Measurements from ENCODE around the gene CEP350. TPM values are rescaled to one million over a fixed set of nuclear protein-coding genes. Genes with fewer than 3 reads are reported as not detected.

CEP350 gene
- total and polyA plus RNA-seq, 2 of the 13 experiments (the other 11 are each of a cell fraction or from before 2014, with no cell fraction given): 7.6 to 35.9 TPM

GRCh38 chr1:179950651-179951050, 4.0 kb upstream of the CEP350 start (continued):
- TF ChIP-seq ZNF576 (CRISPR knock-in tag; IDR thresholded peaks at IDR 0.05) (no peak), GRHL1 (CRISPR knock-in tag; conservative IDR thresholded peaks at IDR 0.05) (no peak)

GRCh38 chr1:179951383-179952144, 3.0 kb upstream of the CEP350 start:
- BruUV-seq (replicated peaks): no TSS peak
- H4K20me1 ChIP-seq (ENCODE audit: insufficient read depth, low read length): peaks cover 7% of the 10 kb centered on the region; the same call in 1 of the 2 replicates
- H3K36me3 ChIP-seq (replicated peaks in 1 of 2; ENCODE audit: control insufficient read depth in 1 of 2, insufficient read depth in 2 of 2, low read length in 2 of 2): no peaks in the 10 kb centered on the region
- H3K9ac ChIP-seq (ENCODE audit: insufficient read depth, low read depth, low read length): no peak overlapping the region
- no peak overlapping the region for H2AFZ ChIP-seq (ENCODE audit: low read length)
- no peak overlapping the region for H3K27ac ChIP-seq (ENCODE audit: extremely low read length, insufficient read depth, low read length)
- in situ Hi-C loops (cut with HindIII; ENCODE audit: extremely low pct_ligation_motif_present, low pct_unique_long_range_greater_than_20kb) (no loop called here), intact Hi-C loops (cut with micrococcal nuclease; ENCODE audit: unreplicated experiment) (loop anchor here (10.0 kb wide), 2 partner anchors 73 to 203 kb away; partner anchors contain the start of gene QSOX1)
- no peak overlapping the region for H3K4me3 ChIP-seq (replicated peaks in 1 of 3; ENCODE audit: insufficient read depth in 1 of 3, low read depth in 2 of 3, low read length in 3 of 3)
- POLR2A ChIA-PET: no interaction called here
- no peaks in the 10 kb centered on the region; a peak in 2 of 5 replicates for H3K27me3 ChIP-seq (ENCODE audit: control insufficient read depth in 1 of 2, insufficient read depth in 2 of 2, low read length in 2 of 2)
- H3K4me1 ChIP-seq (ENCODE audit: insufficient read depth, low read length): 0 out of 2 replicates have a peak, but pooled peaks cover 7% of the 10 kb centered on the region
- peaks cover 19% of the 10 kb centered on the region for H3K79me2 ChIP-seq (ENCODE audit: insufficient read depth, low read length)
- DNase-seq (ENCODE audit: low spot score) (no peak), FAIRE-seq (no peak), ATAC-seq (no peak)
- no peaks in the 10 kb centered on the region for H3K9me3 ChIP-seq (ENCODE audit: low read length)
- no peak overlapping the region for H3K4me2 ChIP-seq (ENCODE audit: low read depth, low read length)
- 68% methylated on average over 10 of the region's 10 CpGs for WGBS (ENCODE audit: low lambda C conversion rate)
- CTCF ChIA-PET (ENCODE audit: low intra/inter-chr PET ratio, low total read pairs): no interaction called here
- TF ChIP-seq ZNF776 (CRISPR knock-in tag; IDR thresholded peaks at IDR 0.05): no peak
- TF ChIP-seq IRF2 (CRISPR knock-in tag; IDR thresholded peaks at IDR 0.05): no peak
- TF ChIP-seq WIZ (CRISPR knock-in tag; IDR thresholded peaks at IDR 0.05): no peak
- TF ChIP-seq SP5 (CRISPR knock-in tag; IDR thresholded peaks at IDR 0.05; ENCODE audit: borderline replicate concordance, low read depth): no peak
- peak; percentile 66 for TF ChIP-seq ATF7 (IDR thresholded peaks at IDR 0.05)
- TF ChIP-seq ATF7 (CRISPR knock-in tag; IDR thresholded peaks at IDR 0.05): no peak
- TF ChIP-seq ZNF441 (CRISPR knock-in tag; IDR thresholded peaks at IDR 0.05; ENCODE audit: borderline replicate concordance): no peak
- TF ChIP-seq ZNF430 (CRISPR knock-in tag; IDR thresholded peaks at IDR 0.05): no peak
- TF ChIP-seq AHR (CRISPR knock-in tag; IDR thresholded peaks at IDR 0.05): no peak
